Liver (tissue), 9 donors: ENCODE results near the gene C6orf120. TPM values are rescaled to one million over a fixed set of nuclear protein-coding genes. Genes with fewer than 3 reads are reported as not detected.

Experiments used
- DNase-seq: peaks from one replicate; pipeline ENCODE4 v3.0.0-alpha.2; 2017; ENCODE audit warnings: low spot score
- H3K27ac ChIP-seq, 2 donors: one replicate each; pipeline ENCODE4 v1.7.0; 2013; ENCODE audit warnings: inconsistent platforms in 2 of 2, low read length in 2 of 2, control low read depth in 1 of 2, low read depth in 1 of 2, mild to moderate bottlenecking in 1 of 2
- H3K27me3 ChIP-seq, 4 donors: one replicate each; pipeline versions ENCODE4 v1.6.1 to v1.7.0; 2013; ENCODE audit warnings: low read length in 3 of 4, inconsistent platforms in 1 of 4, mild to moderate bottlenecking in 1 of 4, moderate library complexity in 1 of 4; ENCODE audit not compliant: control insufficient read depth in 4 of 4, insufficient read depth in 4 of 4
- H3K36me3 ChIP-seq, 4 donors: one replicate each; pipeline versions ENCODE4 v1.6.1 to v1.7.0; 2013; ENCODE audit warnings: low read length in 3 of 4, mild to moderate bottlenecking in 3 of 4, low read depth in 1 of 4, moderate library complexity in 1 of 4; ENCODE audit not compliant: control insufficient read depth in 4 of 4, insufficient read depth in 3 of 4
- H3K4me1 ChIP-seq, 4 donors: one replicate each; pipeline versions ENCODE4 v1.6.1 to v1.7.0; 2013; ENCODE audit warnings: low read length in 3 of 4, mild to moderate bottlenecking in 3 of 4, moderate library complexity in 1 of 4; ENCODE audit not compliant: control insufficient read depth in 4 of 4, insufficient read depth in 4 of 4
- H3K4me3 ChIP-seq, 3 donors: one replicate each; pipeline versions ENCODE4 v1.6.1 to v1.7.0; 2013; ENCODE audit warnings: low read length in 3 of 3, control low read depth in 1 of 3, low read depth in 1 of 3, mild to moderate bottlenecking in 1 of 3
- H3K9ac ChIP-seq, 2 donors: one replicate each; pipeline ENCODE4 v1.7.0; 2013; ENCODE audit warnings: low read length in 2 of 2, mild to moderate bottlenecking in 2 of 2, moderate library complexity in 2 of 2, control low read depth in 1 of 2, low read depth in 1 of 2
- H3K9me3 ChIP-seq, 4 donors: one replicate each; pipeline versions ENCODE4 v1.6.1 to v1.7.0; 2013; ENCODE audit warnings: low read length in 3 of 4; ENCODE audit not compliant: control insufficient read depth in 4 of 4
- EGR1 ChIP-seq, 2 donors: IDR thresholded peaks; 2 replicates each; pipeline ENCODE4 v1.6.1; 2016 to 2018; ENCODE audit warnings: antibody characterized with exemption in 2 of 2, low read depth in 2 of 2
- FOXA1 ChIP-seq: IDR thresholded peaks from 2 replicates; pipeline ENCODE4 v1.6.1; 2016; ENCODE audit warnings: antibody characterized with exemption
- FOXA2 ChIP-seq: IDR thresholded peaks from 2 replicates; pipeline ENCODE4 v1.6.1; 2016; ENCODE audit warnings: antibody characterized with exemption
- HNF4A ChIP-seq, 2 donors: conservative IDR thresholded peaks; 2 replicates each; pipeline ENCODE4 v1.6.1; 2016; ENCODE audit warnings: antibody characterized with exemption in 2 of 2, mild to moderate bottlenecking in 2 of 2
- HNF4G ChIP-seq: IDR thresholded peaks from 2 replicates; pipeline ENCODE4 v1.6.1; 2016; ENCODE audit warnings: antibody characterized with exemption
- JUND ChIP-seq, 2 donors: IDR thresholded peaks; 2 replicates each; pipeline ENCODE4 v1.6.1; 2016; ENCODE audit warnings: antibody characterized with exemption in 2 of 2
- MAX ChIP-seq: IDR thresholded peaks from 2 replicates; pipeline ENCODE4 v1.6.1; 2016; ENCODE audit warnings: antibody characterized with exemption
- NR2F2 ChIP-seq: IDR thresholded peaks from 2 replicates; pipeline ENCODE4 v1.6.1; 2016; ENCODE audit warnings: antibody characterized with exemption
- RAD21 ChIP-seq, 2 donors: IDR thresholded peaks; 2 replicates each; pipeline ENCODE4 v1.6.1; 2016; ENCODE audit warnings: antibody characterized with exemption in 2 of 2, mild to moderate bottlenecking in 2 of 2
- RXRA ChIP-seq, 2 donors: IDR thresholded peaks; 2 replicates each; pipeline ENCODE4 v1.6.1; 2017 to 2018; ENCODE audit warnings: antibody characterized with exemption in 2 of 2, mild to moderate bottlenecking in 1 of 2
- SP1 ChIP-seq: IDR thresholded peaks from 2 replicates; pipeline ENCODE4 v1.6.1; 2018; ENCODE audit warnings: antibody characterized with exemption, mild to moderate bottlenecking
- TAF1 ChIP-seq: conservative IDR thresholded peaks from 2 replicates; pipeline ENCODE4 v1.6.1; 2016; ENCODE audit warnings: antibody characterized with exemption, mild to moderate bottlenecking
- YY1 ChIP-seq: IDR thresholded peaks from 2 replicates; pipeline ENCODE4 v1.6.1; 2016; ENCODE audit warnings: antibody characterized with exemption, mild to moderate bottlenecking
- WGBS: extraction: QIAGEN DNeasy Blood & Tissue Kit; methylation state at CpG from one replicate; pipeline ENCODE4 v1.1.7; 2013; 5-methylcytosine and 5-hydroxymethylcytosine counted together
- polyA plus RNA-seq, 2 donors: library from polyadenylated mRNA; stranded (reverse) in 1 of 2; unstranded in 1 of 2; fragments of 200-250 nt in 1 of 2; fragments of >200 nt in 1 of 2; fragmentation: Nextera tagmentation in 1 of 2; extraction: Ambion mirVana in 1 of 2; gene quantifications; one replicate each; pipeline versions ENCODE4 v1.2.1 to v1.2.3, GENCODE V29; 2013 to 2015
- total RNA-seq, 2 donors: library from RNA; depleted of rRNA; stranded (reverse); fragments of >200 nt; gene quantifications; one replicate each; pipeline ENCODE4 v1.2.3, GENCODE V29; 2014
- TF ChIP-seq, protein P1 (sequence below): IDR thresholded peaks from 2 replicates; pipeline ENCODE4 v1.6.1; 2016; ENCODE audit warnings: antibody characterized with exemption, mild to moderate bottlenecking
- TF ChIP-seq, protein P2 (sequence below): IDR thresholded peaks from 2 replicates; pipeline ENCODE4 v1.6.1; 2016; ENCODE audit warnings: antibody characterized with exemption
- TF ChIP-seq, protein P3 (sequence below): IDR thresholded peaks from 2 replicates; pipeline ENCODE4 v1.6.1; 2016; ENCODE audit warnings: antibody characterized with exemption
- donor health status: healthy.
- donor health status: healthy.
- donor health status: healthy.
- donor health status: healthy.
- donor health status: healthy.

Gene C6orf120
- total and polyA plus RNA-seq, 4 donors: 10.5 to 29.7 (median 19.4) TPM

DNA sequence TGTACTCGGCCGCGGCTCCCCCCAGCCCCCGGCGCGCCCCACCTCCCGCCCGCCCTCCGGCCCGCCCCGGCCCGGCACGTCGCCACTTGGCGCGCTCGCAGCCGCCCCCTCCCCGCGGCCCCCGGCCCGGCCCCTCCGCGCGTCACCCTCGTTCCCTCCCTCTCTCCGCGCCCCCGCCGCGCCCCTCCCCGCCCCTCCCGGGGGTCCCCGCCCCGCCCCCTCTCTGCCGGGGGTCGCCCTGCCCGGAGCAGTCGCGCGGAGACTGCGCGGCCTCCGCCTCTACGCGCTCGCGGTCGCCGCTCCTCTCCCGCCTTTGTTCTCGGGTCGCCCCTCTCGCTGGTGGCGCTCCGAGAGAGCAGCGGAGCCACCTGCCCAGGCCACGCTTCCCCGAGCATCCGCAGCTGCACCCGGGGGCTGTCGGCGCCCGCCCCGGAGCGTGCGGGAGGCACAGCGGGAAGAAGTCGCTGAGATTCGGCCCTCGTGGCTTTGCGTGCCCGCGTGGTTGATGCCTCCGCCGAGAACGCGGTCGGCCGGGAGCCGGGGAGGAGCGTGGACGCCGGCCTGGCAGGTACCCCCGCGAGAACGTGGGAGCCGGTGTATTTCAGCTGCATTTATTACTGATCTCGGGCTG is 22.7 kb downstream of the C6orf120 start, which contains the start of gene PHF10:
PHF10 (minus strand) TSS at position 7 of the 631 bp plus-strand sequence. CDS start 569 bp downstream, outside the sequence.
- under 1% methylated on average over 86 of the region's 89 CpGs for WGBS
- Histone ChIP-seq H3K27ac (peak within 1 kb of the TSS; percentile 95 to 98), H3K36me3 (no peaks in the 10 kb centered on the region), H3K9ac (peak within 1 kb of the TSS; percentile 81 to 97), H3K4me1 (peaks cover 2 to 22% (median 15%) of the 10 kb centered on the region in 4 donors), H3K9me3 (no peaks in the 10 kb centered on the region), H3K4me3 (peak within 1 kb of the TSS; percentile 91 to 98 (median 95)), H3K27me3 (no peaks in the 10 kb centered on the region)
- peak; percentile 72 for DNase-seq
- TF ChIP-seq YY1 (no peak), NR2F2 (no peak), MAX (no peak), FOXA2 (no peak), FOXA1 (no peak), RAD21 (IDR thresholded peaks at IDR 0.05) (no peak), TAF1 (no peak), RXRA (IDR thresholded peaks at IDR 0.05) (no peak)
- TF ChIP-seq, protein P1, sequence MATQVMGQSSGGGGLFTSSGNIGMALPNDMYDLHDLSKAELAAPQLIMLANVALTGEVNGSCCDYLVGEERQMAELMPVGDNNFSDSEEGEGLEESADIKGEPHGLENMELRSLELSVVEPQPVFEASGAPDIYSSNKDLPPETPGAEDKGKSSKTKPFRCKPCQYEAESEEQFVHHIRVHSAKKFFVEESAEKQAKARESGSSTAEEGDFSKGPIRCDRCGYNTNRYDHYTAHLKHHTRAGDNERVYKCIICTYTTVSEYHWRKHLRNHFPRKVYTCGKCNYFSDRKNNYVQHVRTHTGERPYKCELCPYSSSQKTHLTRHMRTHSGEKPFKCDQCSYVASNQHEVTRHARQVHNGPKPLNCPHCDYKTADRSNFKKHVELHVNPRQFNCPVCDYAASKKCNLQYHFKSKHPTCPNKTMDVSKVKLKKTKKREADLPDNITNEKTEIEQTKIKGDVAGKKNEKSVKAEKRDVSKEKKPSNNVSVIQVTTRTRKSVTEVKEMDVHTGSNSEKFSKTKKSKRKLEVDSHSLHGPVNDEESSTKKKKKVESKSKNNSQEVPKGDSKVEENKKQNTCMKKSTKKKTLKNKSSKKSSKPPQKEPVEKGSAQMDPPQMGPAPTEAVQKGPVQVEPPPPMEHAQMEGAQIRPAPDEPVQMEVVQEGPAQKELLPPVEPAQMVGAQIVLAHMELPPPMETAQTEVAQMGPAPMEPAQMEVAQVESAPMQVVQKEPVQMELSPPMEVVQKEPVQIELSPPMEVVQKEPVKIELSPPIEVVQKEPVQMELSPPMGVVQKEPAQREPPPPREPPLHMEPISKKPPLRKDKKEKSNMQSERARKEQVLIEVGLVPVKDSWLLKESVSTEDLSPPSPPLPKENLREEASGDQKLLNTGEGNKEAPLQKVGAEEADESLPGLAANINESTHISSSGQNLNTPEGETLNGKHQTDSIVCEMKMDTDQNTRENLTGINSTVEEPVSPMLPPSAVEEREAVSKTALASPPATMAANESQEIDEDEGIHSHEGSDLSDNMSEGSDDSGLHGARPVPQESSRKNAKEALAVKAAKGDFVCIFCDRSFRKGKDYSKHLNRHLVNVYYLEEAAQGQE: no peak
- TF ChIP-seq, protein P2, sequence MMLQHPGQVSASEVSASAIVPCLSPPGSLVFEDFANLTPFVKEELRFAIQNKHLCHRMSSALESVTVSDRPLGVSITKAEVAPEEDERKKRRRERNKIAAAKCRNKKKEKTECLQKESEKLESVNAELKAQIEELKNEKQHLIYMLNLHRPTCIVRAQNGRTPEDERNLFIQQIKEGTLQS: no peak

GRCh38 chr6:169725125-169726048 is 23.5 kb downstream of the C6orf120 start:
- Histone ChIP-seq H3K4me3 (peak overlapping the region; percentile 44 to 98 (median 61)), H3K9ac (peak overlapping the region in 1 of 2 donors; percentile 54), H3K9me3 (no peaks in the 10 kb centered on the region), H3K4me1 (peaks cover 2 to 22% (median 15%) of the 10 kb centered on the region in 4 donors), H3K27ac (peak overlapping the region; percentile 95 to 98), H3K27me3 (no peaks in the 10 kb centered on the region), H3K36me3 (no peaks in the 10 kb centered on the region)
- peak; percentile 46 for DNase-seq
- WGBS: 27% methylated on average over 29 of the region's 29 CpGs
- TF ChIP-seq TAF1 (no peak), YY1 (no peak), JUND (IDR thresholded peaks at IDR 0.05) (peak in 1 of 2 donors; percentile 39), EGR1 (IDR thresholded peaks at IDR 0.05; ENCODE audit: low read depth in 2 of 2) (no peak), SP1 (peak; percentile 47), NR2F2 (peak; percentile 85), RXRA (IDR thresholded peaks at IDR 0.05) (peak in 1 of 2 donors; percentile 41), HNF4G (no peak), RAD21 (IDR thresholded peaks at IDR 0.05) (no peak), HNF4A (conservative IDR thresholded peaks at IDR 0.05) (peak in 1 of 2 donors; percentile 21), FOXA2 (peak; percentile 25)
- TF ChIP-seq, protein P2: no peak
- TF ChIP-seq, protein P3, sequence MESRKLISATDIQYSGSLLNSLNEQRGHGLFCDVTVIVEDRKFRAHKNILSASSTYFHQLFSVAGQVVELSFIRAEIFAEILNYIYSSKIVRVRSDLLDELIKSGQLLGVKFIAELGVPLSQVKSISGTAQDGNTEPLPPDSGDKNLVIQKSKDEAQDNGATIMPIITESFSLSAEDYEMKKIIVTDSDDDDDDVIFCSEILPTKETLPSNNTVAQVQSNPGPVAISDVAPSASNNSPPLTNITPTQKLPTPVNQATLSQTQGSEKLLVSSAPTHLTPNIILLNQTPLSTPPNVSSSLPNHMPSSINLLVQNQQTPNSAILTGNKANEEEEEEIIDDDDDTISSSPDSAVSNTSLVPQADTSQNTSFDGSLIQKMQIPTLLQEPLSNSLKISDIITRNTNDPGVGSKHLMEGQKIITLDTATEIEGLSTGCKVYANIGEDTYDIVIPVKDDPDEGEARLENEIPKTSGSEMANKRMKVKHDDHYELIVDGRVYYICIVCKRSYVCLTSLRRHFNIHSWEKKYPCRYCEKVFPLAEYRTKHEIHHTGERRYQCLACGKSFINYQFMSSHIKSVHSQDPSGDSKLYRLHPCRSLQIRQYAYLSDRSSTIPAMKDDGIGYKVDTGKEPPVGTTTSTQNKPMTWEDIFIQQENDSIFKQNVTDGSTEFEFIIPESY: no peak
- TF ChIP-seq, protein P1: peak; percentile 15
